GM18858 (cell line): ENCODE results near the gene EIF5A.

Source experiments
- ATAC-seq: cut with Tn5 transposase; IDR thresholded peaks from one replicate; pipeline ENCODE4 v1.9.1; 2021; ENCODE audit not compliant: unreplicated experiment

Gene EIF5A

GRCh38 chr17:7352910-7353635 is 45.6 kb downstream of the EIF5A start:
- no peak for ATAC-seq

- ATAC-seq = no peak
These were observed 46.9 kb downstream of the EIF5A start for GRCh38 chr17:7354262-7354843.

GRCh38 chr17:7355053-7355452 is 47.6 kb downstream of the EIF5A start, which contains the start of gene TMEM95:
TMEM95 (plus strand) TSS chr17:7355156; CDS start chr17:7355205, 49 bp downstream.
- no peak for ATAC-seq

- ATAC-seq = no peak
These were observed 48.1 kb downstream of the EIF5A start for GRCh38 chr17:7355573-7355972.

- ATAC-seq = no peak
These were observed 48.7 kb downstream of the EIF5A start for GRCh38 chr17:7356072-7356549.

- ATAC-seq = no peak
These were observed 49.3 kb downstream of the EIF5A start for GRCh38 chr17:7356756-7357155.

- no peak for ATAC-seq
These were observed 50.0 kb downstream of the EIF5A start for GRCh38 chr17:7357381-7357780.

GRCh38 chr17:7361906-7362305 is 54.5 kb downstream of the EIF5A start:
- no peak for ATAC-seq
